Measurements from ENCODE around the gene WIPF1.

Gene WIPF1

GRCh38 chr2:174611854-174612253, 14.2 kb upstream of the WIPF1 start:
- TF ChIP-seq CTCF (conservative IDR thresholded peaks at IDR 0.05): no peak
- H3K27ac ChIP-seq: no peak overlapping the region

- TF ChIP-seq CTCF (conservative IDR thresholded peaks at IDR 0.05): no peak
- no peak overlapping the region for H3K27ac ChIP-seq
Observed at GRCh38 chr2:174611006-174611405, 13.4 kb upstream of the WIPF1 start.

- H3K27ac ChIP-seq: no peak overlapping the region
- no peak for TF ChIP-seq CTCF (conservative IDR thresholded peaks at IDR 0.05)
Observed at GRCh38 chr2:174610243-174610995, 12.8 kb upstream of the WIPF1 start.

GRCh38 chr2:174609261-174609660, 11.7 kb upstream of the WIPF1 start:
- H3K27ac ChIP-seq: no peak overlapping the region
- TF ChIP-seq CTCF (conservative IDR thresholded peaks at IDR 0.05): no peak

- TF ChIP-seq CTCF (conservative IDR thresholded peaks at IDR 0.05): no peak
- no peak overlapping the region for H3K27ac ChIP-seq
Observed at GRCh38 chr2:174608866-174609214, 11.2 kb upstream of the WIPF1 start.

GRCh38 chr2:174607989-174608865, 10.6 kb upstream of the WIPF1 start:
- H3K27ac ChIP-seq: no peak overlapping the region

More at GRCh38 chr2:174607989-174608865, 10.6 kb upstream of the WIPF1 start:
- no peak for TF ChIP-seq CTCF (conservative IDR thresholded peaks at IDR 0.05)

All from VCaP (cell line).